Measurements from ENCODE around the gene MYL12A.

Gene MYL12A

GRCh38 chr18:3294435-3295080 lies 47.0 kb downstream of the MYL12A start:
- no peak for TF ChIP-seq SIN3A (IDR thresholded peaks at IDR 0.05; ENCODE audit: borderline replicate concordance, insufficient read depth, low read length)
- no peak for TF ChIP-seq FOXP2 (optimal IDR thresholded peaks at IDR 0.05; ENCODE audit: borderline replicate concordance, extremely low read depth, extremely low read length, insufficient read depth)

DNA sequence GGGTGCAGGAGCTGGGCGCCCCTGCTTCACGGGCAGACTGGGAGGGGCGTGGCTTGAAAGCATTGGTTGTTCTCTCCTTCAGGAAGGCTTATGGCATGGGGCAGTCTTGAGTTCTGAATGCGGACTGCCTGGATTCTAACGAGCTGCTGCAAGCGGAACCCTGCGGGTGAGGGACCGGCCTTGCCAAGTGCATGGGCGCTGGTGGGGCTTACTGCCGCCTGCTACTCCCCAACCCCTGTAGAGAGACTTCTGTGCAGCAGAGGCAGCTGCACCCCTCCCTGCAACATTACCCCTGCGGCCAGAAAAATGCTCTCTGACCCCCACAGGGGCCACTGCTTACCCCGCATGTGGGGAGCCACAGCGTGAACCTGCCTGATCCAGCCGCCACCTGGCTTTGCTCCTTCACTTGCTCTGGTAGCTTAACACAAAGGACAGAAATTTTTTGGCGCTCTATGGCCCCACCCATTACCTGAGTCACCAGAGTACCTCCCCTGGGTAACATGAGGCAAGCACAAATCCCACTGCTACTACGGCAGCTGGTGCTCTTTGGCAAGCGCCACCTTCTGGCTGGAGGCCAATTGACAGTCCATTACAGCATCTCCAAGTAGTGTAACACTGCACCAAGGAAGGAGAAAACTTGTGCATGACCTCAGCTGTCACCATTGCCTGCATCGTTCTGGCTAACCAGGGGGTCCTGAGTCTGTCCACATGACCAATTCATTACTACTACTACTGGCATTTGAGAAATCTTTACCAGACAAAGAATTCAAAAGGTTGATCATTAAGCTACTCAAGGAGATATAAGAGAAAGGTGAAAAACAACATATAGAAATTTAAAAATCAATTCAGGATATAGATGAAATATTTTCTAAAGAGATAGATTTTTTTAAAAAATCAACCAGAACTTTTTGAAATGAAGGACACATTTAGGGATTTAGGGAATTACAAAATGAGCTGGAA lies 49.7 kb downstream of the MYL12A start:
- TF ChIP-seq FOXP2 (optimal IDR thresholded peaks at IDR 0.05; ENCODE audit: borderline replicate concordance, extremely low read depth, extremely low read length, insufficient read depth), result no peak
- no peak for TF ChIP-seq TAF1 (IDR thresholded peaks at IDR 0.05; ENCODE audit: borderline replicate concordance, insufficient read depth, low read length)
- TF ChIP-seq SIN3A (IDR thresholded peaks at IDR 0.05; ENCODE audit: borderline replicate concordance, insufficient read depth, low read length), result no peak

- TF ChIP-seq SIN3A (IDR thresholded peaks at IDR 0.05; ENCODE audit: borderline replicate concordance, insufficient read depth, low read length), result no peak
- TF ChIP-seq FOXP2 (optimal IDR thresholded peaks at IDR 0.05; ENCODE audit: borderline replicate concordance, extremely low read depth, extremely low read length, insufficient read depth), result no peak
- TF ChIP-seq, protein P1, sequence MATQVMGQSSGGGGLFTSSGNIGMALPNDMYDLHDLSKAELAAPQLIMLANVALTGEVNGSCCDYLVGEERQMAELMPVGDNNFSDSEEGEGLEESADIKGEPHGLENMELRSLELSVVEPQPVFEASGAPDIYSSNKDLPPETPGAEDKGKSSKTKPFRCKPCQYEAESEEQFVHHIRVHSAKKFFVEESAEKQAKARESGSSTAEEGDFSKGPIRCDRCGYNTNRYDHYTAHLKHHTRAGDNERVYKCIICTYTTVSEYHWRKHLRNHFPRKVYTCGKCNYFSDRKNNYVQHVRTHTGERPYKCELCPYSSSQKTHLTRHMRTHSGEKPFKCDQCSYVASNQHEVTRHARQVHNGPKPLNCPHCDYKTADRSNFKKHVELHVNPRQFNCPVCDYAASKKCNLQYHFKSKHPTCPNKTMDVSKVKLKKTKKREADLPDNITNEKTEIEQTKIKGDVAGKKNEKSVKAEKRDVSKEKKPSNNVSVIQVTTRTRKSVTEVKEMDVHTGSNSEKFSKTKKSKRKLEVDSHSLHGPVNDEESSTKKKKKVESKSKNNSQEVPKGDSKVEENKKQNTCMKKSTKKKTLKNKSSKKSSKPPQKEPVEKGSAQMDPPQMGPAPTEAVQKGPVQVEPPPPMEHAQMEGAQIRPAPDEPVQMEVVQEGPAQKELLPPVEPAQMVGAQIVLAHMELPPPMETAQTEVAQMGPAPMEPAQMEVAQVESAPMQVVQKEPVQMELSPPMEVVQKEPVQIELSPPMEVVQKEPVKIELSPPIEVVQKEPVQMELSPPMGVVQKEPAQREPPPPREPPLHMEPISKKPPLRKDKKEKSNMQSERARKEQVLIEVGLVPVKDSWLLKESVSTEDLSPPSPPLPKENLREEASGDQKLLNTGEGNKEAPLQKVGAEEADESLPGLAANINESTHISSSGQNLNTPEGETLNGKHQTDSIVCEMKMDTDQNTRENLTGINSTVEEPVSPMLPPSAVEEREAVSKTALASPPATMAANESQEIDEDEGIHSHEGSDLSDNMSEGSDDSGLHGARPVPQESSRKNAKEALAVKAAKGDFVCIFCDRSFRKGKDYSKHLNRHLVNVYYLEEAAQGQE (IDR thresholded peaks at IDR 0.05; ENCODE audit: insufficient read depth in 1 of 2, low read depth in 2 of 2, low read length in 2 of 2), result no peak
- TF ChIP-seq POLR2AphosphoS5 (IDR thresholded peaks at IDR 0.05; ENCODE audit: low read depth, low read length), result no peak
- TF ChIP-seq TAF1 (IDR thresholded peaks at IDR 0.05; ENCODE audit: borderline replicate concordance, insufficient read depth, low read length), result no peak
Measured at GRCh38 chr18:3304832-3305231, 57.2 kb downstream of the MYL12A start.

- no peak for TF ChIP-seq POLR2AphosphoS5 (IDR thresholded peaks at IDR 0.05; ENCODE audit: low read depth, low read length)
- no peak for TF ChIP-seq TAF1 (IDR thresholded peaks at IDR 0.05; ENCODE audit: borderline replicate concordance, insufficient read depth, low read length)
- TF ChIP-seq SIN3A (IDR thresholded peaks at IDR 0.05; ENCODE audit: borderline replicate concordance, insufficient read depth, low read length), result peak; percentile 55; the same call in 1 of the 2 replicates
- TF ChIP-seq FOXP2 (optimal IDR thresholded peaks at IDR 0.05; ENCODE audit: borderline replicate concordance, extremely low read depth, extremely low read length, insufficient read depth), result no peak
Measured at GRCh38 chr18:3305354-3305762, 57.8 kb downstream of the MYL12A start.
